Testis (tissue), 2 donors: ENCODE data around the gene ERO1B.

Experiments used
- POLR2A ChIP-seq: fragments of 450-650 bp; IDR thresholded peaks from one replicate; pipeline ENCODE4 v1.6.1; 2017; ENCODE audit warnings: antibody characterized with exemption, mild to moderate bottlenecking, moderate library complexity
- TF ChIP-seq, protein P1 (sequence below), 3 experiments: fragments of 450-650 bp in 2 of 3; fragments of 200-600 bp in 1 of 3; sonication (generic) in 1 of 3; IDR thresholded peaks; one replicate each; pipeline ENCODE4 v1.5.1; 2016 to 2019; ENCODE audit warnings: antibody characterized with exemption in 3 of 3, mild to moderate bottlenecking in 2 of 3, moderate library complexity in 1 of 3

- no peak for TF ChIP-seq POLR2A
- TF ChIP-seq, protein P1, sequence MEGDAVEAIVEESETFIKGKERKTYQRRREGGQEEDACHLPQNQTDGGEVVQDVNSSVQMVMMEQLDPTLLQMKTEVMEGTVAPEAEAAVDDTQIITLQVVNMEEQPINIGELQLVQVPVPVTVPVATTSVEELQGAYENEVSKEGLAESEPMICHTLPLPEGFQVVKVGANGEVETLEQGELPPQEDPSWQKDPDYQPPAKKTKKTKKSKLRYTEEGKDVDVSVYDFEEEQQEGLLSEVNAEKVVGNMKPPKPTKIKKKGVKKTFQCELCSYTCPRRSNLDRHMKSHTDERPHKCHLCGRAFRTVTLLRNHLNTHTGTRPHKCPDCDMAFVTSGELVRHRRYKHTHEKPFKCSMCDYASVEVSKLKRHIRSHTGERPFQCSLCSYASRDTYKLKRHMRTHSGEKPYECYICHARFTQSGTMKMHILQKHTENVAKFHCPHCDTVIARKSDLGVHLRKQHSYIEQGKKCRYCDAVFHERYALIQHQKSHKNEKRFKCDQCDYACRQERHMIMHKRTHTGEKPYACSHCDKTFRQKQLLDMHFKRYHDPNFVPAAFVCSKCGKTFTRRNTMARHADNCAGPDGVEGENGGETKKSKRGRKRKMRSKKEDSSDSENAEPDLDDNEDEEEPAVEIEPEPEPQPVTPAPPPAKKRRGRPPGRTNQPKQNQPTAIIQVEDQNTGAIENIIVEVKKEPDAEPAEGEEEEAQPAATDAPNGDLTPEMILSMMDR (IDR thresholded peaks at IDR 0.05): no peak
Measured at GRCh38 chr1:236209713-236210112, 72.0 kb downstream of the ERO1B start.
